Hepatocyte (in vitro differentiated cells): Measurements from ENCODE around the gene DOCK3. TPM values are rescaled to one million over a fixed set of nuclear protein-coding genes. Genes with fewer than 3 reads are reported as not detected.

Experiments used
- DNase-seq: peaks from one replicate; pipeline ENCODE4 v3.0.0-alpha.2; 2016; ENCODE audit warnings: low spot score
- H2AFZ ChIP-seq: fragments of 200-600 bp; sonication (generic); 2 replicates; pipeline ENCODE4 v1.6.0; 2016; ENCODE audit warnings: antibody characterized with exemption, mild to moderate bottlenecking
- H3K27ac ChIP-seq: fragments of 200-600 bp; sonication (generic); 2 replicates; pipeline ENCODE4 v1.5.1; 2016; ENCODE audit warnings: mild to moderate bottlenecking
- H3K27me3 ChIP-seq: fragments of 200-600 bp; sonication (generic); 2 replicates; pipeline ENCODE4 v1.6.1; 2016
- H3K36me3 ChIP-seq: fragments of 200-600 bp; sonication (generic); replicated peaks from 2 replicates; pipeline ENCODE4 v1.5.1; 2016; ENCODE audit warnings: low read depth; ENCODE audit not compliant: insufficient read depth
- H3K4me1 ChIP-seq: fragments of 200-600 bp; sonication (generic); 2 replicates; pipeline ENCODE4 v1.5.1; 2016; ENCODE audit warnings: mild to moderate bottlenecking, moderate library complexity; ENCODE audit not compliant: insufficient read depth
- H3K4me2 ChIP-seq: fragments of 200-600 bp; sonication (generic); 2 replicates; pipeline ENCODE4 v1.6.0; 2016
- H3K4me3 ChIP-seq: fragments of 200-600 bp; sonication (generic); 2 replicates; pipeline ENCODE4 v1.5.1; 2016; ENCODE audit warnings: mild to moderate bottlenecking
- H3K79me2 ChIP-seq: fragments of 200-600 bp; sonication (generic); 2 replicates; pipeline ENCODE4 v1.6.0; 2017; ENCODE audit warnings: mild to moderate bottlenecking
- H3K9me2 ChIP-seq: fragments of 200-600 bp; sonication (generic); replicated peaks from 2 replicates; pipeline ENCODE4 v1.6.0; 2017; ENCODE audit warnings: mild to moderate bottlenecking; ENCODE audit not compliant: insufficient read depth
- H3K9me3 ChIP-seq: fragments of 200-600 bp; sonication (generic); 2 replicates; pipeline ENCODE4 v1.5.1; 2016; ENCODE audit warnings: low read depth, mild to moderate bottlenecking
- H4K20me1 ChIP-seq: fragments of 200-600 bp; sonication (generic); 2 replicates; pipeline ENCODE4 v1.6.0; 2016; ENCODE audit warnings: mild to moderate bottlenecking; ENCODE audit not compliant: insufficient read depth, poor library complexity, severe bottlenecking
- CTCF ChIP-seq: fragments of 200-600 bp; sonication (generic); IDR thresholded peaks from 2 replicates; pipeline ENCODE4 v1.5.1; 2016; ENCODE audit warnings: antibody characterized with exemption, mild to moderate bottlenecking; ENCODE audit not compliant: poor library complexity
- EZH2 ChIP-seq: fragments of 200-600 bp; sonication (generic); IDR thresholded peaks from 2 replicates; pipeline ENCODE4 v1.6.1; 2016; ENCODE audit warnings: antibody characterized with exemption, mild to moderate bottlenecking, borderline replicate concordance
- EZH2phosphoT487 ChIP-seq: fragments of 200-600 bp; sonication (generic); IDR thresholded peaks from one replicate; pipeline ENCODE4 v1.6.1; 2018; ENCODE audit warnings: antibody characterized with exemption, mild to moderate bottlenecking, low read depth, moderate library complexity; ENCODE audit not compliant: unreplicated experiment, severe bottlenecking
- WGBS: methylation state at CpG from one replicate; pipeline ENCODE4 v1.1.6; 2016; ENCODE audit warnings: low lambda C conversion rate; ENCODE audit errors: missing lambda C conversion rate; 5-methylcytosine and 5-hydroxymethylcytosine counted together
- polyA plus RNA-seq: library from polyadenylated mRNA; unstranded; fragments of >200 nt; fragmentation: Nextera tagmentation; extraction: Ambion mirVana; gene quantifications from 2 replicates; pipeline ENCODE4 v1.2.1, GENCODE V29; 2016
- total RNA-seq: library from RNA; depleted of rRNA; stranded (reverse); fragments of >200 nt; gene quantifications from 2 replicates; pipeline ENCODE4 v1.2.3, GENCODE V29; 2014

Gene DOCK3
- total and polyA plus RNA-seq, 2 experiments from 2014 or later = 0.77 to 1.6 TPM

DNA sequence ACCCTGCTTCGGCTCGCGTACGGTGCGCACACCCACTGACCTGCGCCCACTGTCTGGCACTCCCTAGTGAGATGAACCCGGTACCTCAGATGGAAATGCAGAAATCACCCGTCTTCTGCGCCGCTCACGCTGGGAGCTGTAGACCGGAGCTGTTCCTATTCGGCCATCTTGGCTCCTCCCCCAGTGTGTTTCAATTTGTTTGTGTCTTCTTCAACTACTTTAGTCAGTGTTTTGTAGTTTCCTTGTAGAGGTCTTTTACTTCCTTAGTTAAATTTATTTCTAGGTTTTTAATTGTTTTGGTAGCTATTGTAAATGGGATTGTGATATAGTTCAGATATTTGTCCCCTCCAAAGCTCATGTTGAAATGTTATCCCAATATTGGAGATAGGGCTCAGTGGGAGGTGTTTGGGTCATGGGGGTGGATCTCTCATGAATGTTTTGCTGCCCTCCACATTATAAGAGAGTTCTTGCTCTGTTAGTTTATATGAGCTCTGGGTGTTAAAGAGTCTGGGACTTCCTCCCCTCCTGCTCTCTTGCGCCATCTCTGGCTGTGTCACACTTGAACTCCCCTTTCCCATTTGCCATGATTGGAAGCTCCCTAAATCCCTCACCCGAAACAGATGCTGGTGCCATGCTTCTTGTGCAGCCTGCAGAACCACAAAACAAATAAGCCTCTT lies 304.4 kb downstream of the DOCK3 start:
- Histone ChIP-seq H3K36me3 (no peaks in the 10 kb centered on the region), H3K27ac (no peak overlapping the region), H3K4me2 (no peak overlapping the region), H3K79me2 (no peaks in the 10 kb centered on the region), H3K27me3 (no peaks in the 10 kb centered on the region), H4K20me1 (no peaks in the 10 kb centered on the region), H3K4me1 (no peaks in the 10 kb centered on the region), H3K9me2 (no peaks in the 10 kb centered on the region), H2AFZ (no peak overlapping the region), H3K4me3 (no peak overlapping the region), H3K9me3 (no peaks in the 10 kb centered on the region)
- WGBS = 98% methylated on average over 14 of the region's 15 CpGs
- no peak for DNase-seq
- TF ChIP-seq EZH2 (no peak), EZH2phosphoT487 (no peak), CTCF (no peak)

DNA sequence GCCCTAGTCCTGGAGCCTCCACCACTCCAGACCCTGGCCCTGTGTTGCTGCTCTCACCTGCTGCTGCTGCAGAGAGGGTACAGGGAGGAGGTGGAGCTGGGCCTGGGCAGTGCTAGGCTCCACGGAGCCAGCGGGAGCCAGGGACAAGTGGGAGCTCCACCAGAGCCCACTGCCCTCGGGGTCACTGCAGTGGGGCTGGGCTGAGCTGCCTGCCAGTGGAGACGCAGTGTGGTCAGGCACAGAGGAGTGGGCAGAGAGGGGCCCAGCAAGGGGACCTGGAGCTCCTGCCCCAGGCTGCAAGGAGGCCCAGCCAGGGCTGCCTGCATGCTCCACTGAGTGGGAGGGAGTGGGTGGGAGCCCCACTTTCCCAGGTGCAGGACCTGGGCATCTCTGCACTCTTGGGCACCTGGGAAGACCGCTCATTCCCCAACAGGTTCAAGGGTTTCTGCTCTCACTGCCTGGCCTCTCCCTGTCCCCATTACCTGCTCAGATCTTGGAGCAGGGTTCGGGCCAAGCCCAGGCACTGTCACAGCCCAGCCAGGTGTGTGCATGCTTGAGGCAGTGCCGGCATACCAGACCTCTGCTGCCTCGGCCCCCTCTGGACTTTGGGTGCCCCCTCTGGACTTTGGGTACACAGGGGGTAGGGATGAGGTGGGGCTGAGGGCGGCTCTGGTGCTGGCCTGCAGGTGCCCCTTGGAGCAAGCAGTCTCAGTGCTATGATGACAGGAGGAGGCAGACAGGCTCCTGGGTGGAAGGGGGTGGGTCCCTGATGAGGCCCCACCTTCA lies 308.0 kb downstream of the DOCK3 start:
- no peaks in the 10 kb centered on the region for H4K20me1 ChIP-seq
- 94% methylated on average over 9 of the region's 9 CpGs for WGBS
- no peaks in the 10 kb centered on the region for H3K4me1 ChIP-seq
- H2AFZ ChIP-seq = no peak overlapping the region
- H3K9me3 ChIP-seq = no peaks in the 10 kb centered on the region
- H3K4me2 ChIP-seq = no peak overlapping the region
- H3K36me3 ChIP-seq = no peaks in the 10 kb centered on the region
- H3K27ac ChIP-seq = no peak overlapping the region
- no peak overlapping the region for H3K4me3 ChIP-seq
- no peaks in the 10 kb centered on the region for H3K27me3 ChIP-seq
- TF ChIP-seq CTCF (no peak), EZH2 (no peak), EZH2phosphoT487 (no peak)
- H3K9me2 ChIP-seq = no peaks in the 10 kb centered on the region
- DNase-seq = no peak
- no peaks in the 10 kb centered on the region for H3K79me2 ChIP-seq

GRCh38 chr3:50983887-50984286 lies 309.2 kb downstream of the DOCK3 start:
- Histone ChIP-seq H3K4me3 (no peak overlapping the region), H2AFZ (no peak overlapping the region), H3K4me1 (no peaks in the 10 kb centered on the region), H3K9me2 (no peaks in the 10 kb centered on the region), H3K9me3 (no peaks in the 10 kb centered on the region), H3K36me3 (no peaks in the 10 kb centered on the region), H3K79me2 (no peaks in the 10 kb centered on the region), H3K27ac (no peak overlapping the region), H4K20me1 (no peaks in the 10 kb centered on the region), H3K27me3 (no peaks in the 10 kb centered on the region), H3K4me2 (no peak overlapping the region)
- no peak for TF ChIP-seq CTCF
- no peak for TF ChIP-seq EZH2phosphoT487
- no peak for TF ChIP-seq EZH2
- 93% methylated on average over 5 of the region's 5 CpGs for WGBS
- no peak for DNase-seq
